GM19025 (cell line): ENCODE results near the gene ACY1.
"Not testable (repeated sequence)": the region's sequence is repeated elsewhere in the genome, so short reads cannot be mapped to it uniquely, and the experiment has no call there.

Source experiments
- ATAC-seq: cut with Tn5 transposase; IDR thresholded peaks from one replicate; pipeline ENCODE4 v1.9.1; 2021; ENCODE audit warnings: mild to moderate bottlenecking, low read depth, moderate library complexity; ENCODE audit not compliant: unreplicated experiment

Gene ACY1

GRCh38 chr3:52023101-52023770 is 39.9 kb downstream of the ACY1 start:
- ATAC-seq = no peak

- ATAC-seq = peak; percentile 64
Observed at GRCh38 chr3:52023860-52024764, 40.8 kb downstream of the ACY1 start.

- no peak for ATAC-seq
Observed at GRCh38 chr3:52024765-52025452, 41.6 kb downstream of the ACY1 start.

- ATAC-seq = no peak
Observed at GRCh38 chr3:52025453-52025852, 42.1 kb downstream of the ACY1 start.

- ATAC-seq = no peak
Observed at GRCh38 chr3:52026041-52026440, 42.7 kb downstream of the ACY1 start.

GRCh38 chr3:52028572-52028971 is 45.2 kb downstream of the ACY1 start:
- ATAC-seq = no peak

GRCh38 chr3:52029053-52029452 is 45.7 kb downstream of the ACY1 start:
- ATAC-seq = no peak

GRCh38 chr3:52029535-52029934 is 46.2 kb downstream of the ACY1 start:
- ATAC-seq = no peak

- ATAC-seq = no peak
Observed at GRCh38 chr3:52030714-52031310, 47.5 kb downstream of the ACY1 start.

- no peak for ATAC-seq
Observed at GRCh38 chr3:52031896-52032295, 48.6 kb downstream of the ACY1 start.

GRCh38 chr3:52032702-52033408 is 49.5 kb downstream of the ACY1 start:
- no peak for ATAC-seq

- not testable (repeated sequence) for ATAC-seq
Observed at GRCh38 chr3:52033748-52034147, 50.4 kb downstream of the ACY1 start.

- ATAC-seq = no peak
Observed at GRCh38 chr3:52034212-52034611, 50.9 kb downstream of the ACY1 start.

- ATAC-seq = no peak
Observed at GRCh38 chr3:52034651-52035050, 51.3 kb downstream of the ACY1 start.

GRCh38 chr3:52036222-52036694 is 52.9 kb downstream of the ACY1 start:
- peak; percentile 83 for ATAC-seq

- no peak for ATAC-seq
Observed at GRCh38 chr3:52036829-52037228, 53.5 kb downstream of the ACY1 start.

- ATAC-seq = no peak
Observed at GRCh38 chr3:52037291-52037690, 54.0 kb downstream of the ACY1 start.

- no peak for ATAC-seq
Observed at GRCh38 chr3:52038227-52038626, 54.9 kb downstream of the ACY1 start.
